CD14-positive monocyte (primary cell): ENCODE measurements around the gene MARCHF4. TPM values are rescaled to one million over a fixed set of nuclear protein-coding genes. Genes with fewer than 3 reads are reported as not detected.

ENCODE experiments used
- DNase-seq, 3 donors: peaks; one replicate each; pipeline ENCODE4 v3.0.0-alpha.2; 2011 to 2022
- H2AFZ ChIP-seq: 2 replicates; pipeline ENCODE4 v1.6.0; 2012; ENCODE audit warnings: mild to moderate bottlenecking, low read depth, low read length, inconsistent platforms; ENCODE audit not compliant: insufficient read depth, poor library complexity, severe bottlenecking
- H3K27ac ChIP-seq, 2 donors: 1 replicate in 1 of 2; 2 replicates in 1 of 2; pipeline ENCODE4 v1.5.1; 2012 to 2013; ENCODE audit warnings: low read length in 2 of 2, control low read depth in 1 of 2, inconsistent platforms in 1 of 2, low read depth in 1 of 2, mild to moderate bottlenecking in 1 of 2
- H3K27me3 ChIP-seq, 2 donors: one replicate each; pipeline versions ENCODE4 v1.6.0 to v1.6.1; 2011 to 2013; ENCODE audit warnings: low read length in 2 of 2; ENCODE audit not compliant: control insufficient read depth in 2 of 2, insufficient read depth in 2 of 2
- H3K36me3 ChIP-seq, 2 donors: replicated peaks in 1 of 2; 1 replicate in 1 of 2; 2 replicates in 1 of 2; pipeline versions ENCODE4 v1.5.1 to v1.6.1; 2012 to 2013; ENCODE audit warnings: low read length in 2 of 2, control low read depth in 1 of 2, inconsistent platforms in 1 of 2, mild to moderate bottlenecking in 1 of 2; ENCODE audit not compliant: insufficient read depth in 2 of 2, control insufficient read depth in 1 of 2
- H3K4me1 ChIP-seq, 2 donors: 1 replicate in 1 of 2; 2 replicates in 1 of 2; pipeline versions ENCODE4 v1.5.1 to v1.6.1; 2012 to 2013; ENCODE audit warnings: low read length in 2 of 2, control low read depth in 1 of 2, inconsistent platforms in 1 of 2, mild to moderate bottlenecking in 1 of 2, moderate library complexity in 1 of 2; ENCODE audit not compliant: insufficient read depth in 2 of 2, control insufficient read depth in 1 of 2
- H3K4me2 ChIP-seq: replicated peaks from 2 replicates; pipeline ENCODE3; 2012; ENCODE audit warnings: low read length, moderate library complexity, mild to moderate bottlenecking; ENCODE audit not compliant: poor library complexity, severe bottlenecking; ENCODE audit errors: extremely low read depth
- H3K4me3 ChIP-seq, 3 experiments: fragments of 200-600 bp in 1 of 3; sonication (generic) in 1 of 3; replicated peaks in 1 of 3; 1 replicate in 2 of 3; 2 replicates in 1 of 3; pipeline ENCODE4 v1.5.1; 2011 to 2013; ENCODE audit warnings: low read length in 3 of 3, mild to moderate bottlenecking in 3 of 3, control low read depth in 2 of 3, low read depth in 2 of 3, inconsistent platforms in 1 of 3, moderate library complexity in 1 of 3
- H3K79me2 ChIP-seq: 2 replicates; pipeline ENCODE4 v1.6.0; 2012; ENCODE audit warnings: mild to moderate bottlenecking, control low read depth, inconsistent platforms, low read length, moderate library complexity; ENCODE audit not compliant: insufficient read depth
- H3K9ac ChIP-seq: 2 replicates; pipeline ENCODE4 v1.6.0; 2017; ENCODE audit warnings: low read length, mild to moderate bottlenecking; ENCODE audit not compliant: insufficient read depth, poor library complexity, severe bottlenecking
- H3K9me3 ChIP-seq, 2 donors: replicated peaks in 1 of 2; 1 replicate in 1 of 2; 2 replicates in 1 of 2; pipeline versions ENCODE4 v1.5.1 to v1.6.1; 2012 to 2013; ENCODE audit warnings: low read length in 2 of 2, control low read depth in 1 of 2; ENCODE audit not compliant: control insufficient read depth in 1 of 2, insufficient read depth in 1 of 2
- H4K20me1 ChIP-seq: 2 replicates; pipeline ENCODE4 v1.6.0; 2012; ENCODE audit warnings: mild to moderate bottlenecking, low read length, control low read depth, moderate library complexity; ENCODE audit not compliant: insufficient read depth
- H3K27ac Mint-ChIP-seq, 7 donors: one replicate each; pipeline ENCODE4 v1.8.0; 2020; ENCODE audit warnings: mild to moderate bottlenecking in 7 of 7, mixed read lengths in 7 of 7, moderate library complexity in 6 of 7, inconsistent platforms in 2 of 7
- H3K27me3 Mint-ChIP-seq, 3 donors: one replicate each; pipeline ENCODE4 v1.8.0; 2021 to 2022; ENCODE audit warnings: low read depth in 3 of 3, mild to moderate bottlenecking in 3 of 3, mixed read lengths in 3 of 3, moderate library complexity in 3 of 3, inconsistent platforms in 1 of 3
- H3K36me3 Mint-ChIP-seq, 2 donors: one replicate each; pipeline ENCODE4 v1.8.0; 2020; ENCODE audit warnings: mixed read lengths in 2 of 2, inconsistent platforms in 1 of 2, mild to moderate bottlenecking in 1 of 2
- H3K4me1 Mint-ChIP-seq: one replicate; pipeline ENCODE4 v1.8.0; 2020; ENCODE audit warnings: mild to moderate bottlenecking, mixed read lengths
- H3K4me3 Mint-ChIP-seq, 2 donors: one replicate each; pipeline ENCODE4 v1.8.0; 2020; ENCODE audit warnings: mild to moderate bottlenecking in 2 of 2, mixed read lengths in 2 of 2, moderate library complexity in 1 of 2
- H3K9me3 Mint-ChIP-seq, 7 donors: one replicate each; pipeline ENCODE4 v1.8.0; 2020 to 2022; ENCODE audit warnings: mixed read lengths in 7 of 7, mild to moderate bottlenecking in 6 of 7, moderate library complexity in 6 of 7, inconsistent platforms in 2 of 7
- WGBS: methylation state at CpG from one replicate; pipeline ENCODE4 v1.1.5; 2013; ENCODE audit warnings: missing lambda C conversion rate; ENCODE audit not compliant: insufficient coverage; 5-methylcytosine and 5-hydroxymethylcytosine counted together
- intact Hi-C, 2 donors: fragments of 100-400 bp; cut with micrococcal nuclease; formaldehyde crosslinking; loops; one replicate each; pipeline versions ENCODE4 v1.15.0 to v1.15.1; 2023
- polyA plus RNA-seq, 3 donors: library from polyadenylated mRNA; depleted of rRNA in 1 of 3; unstranded in 2 of 3; stranded (reverse) in 1 of 3; fragments of 300-500 nt in 2 of 3; fragments of >200 nt in 1 of 3; fragmentation: Illumina TruSeq in 2 of 3; gene quantifications; 1 replicate in 2 of 3; 2 replicates in 1 of 3; pipeline ENCODE4 v1.2.3, GENCODE V29; 2012 to 2021
- TF ChIP-seq, protein P1 (sequence below): fragments of 200-600 bp; IDR thresholded peaks from one replicate; pipeline ENCODE4 v1.8.0; 2022; ENCODE audit warnings: antibody characterized with exemption, mild to moderate bottlenecking

Gene MARCHF4
- polyA plus RNA-seq, 3 donors: not detected

DNA sequence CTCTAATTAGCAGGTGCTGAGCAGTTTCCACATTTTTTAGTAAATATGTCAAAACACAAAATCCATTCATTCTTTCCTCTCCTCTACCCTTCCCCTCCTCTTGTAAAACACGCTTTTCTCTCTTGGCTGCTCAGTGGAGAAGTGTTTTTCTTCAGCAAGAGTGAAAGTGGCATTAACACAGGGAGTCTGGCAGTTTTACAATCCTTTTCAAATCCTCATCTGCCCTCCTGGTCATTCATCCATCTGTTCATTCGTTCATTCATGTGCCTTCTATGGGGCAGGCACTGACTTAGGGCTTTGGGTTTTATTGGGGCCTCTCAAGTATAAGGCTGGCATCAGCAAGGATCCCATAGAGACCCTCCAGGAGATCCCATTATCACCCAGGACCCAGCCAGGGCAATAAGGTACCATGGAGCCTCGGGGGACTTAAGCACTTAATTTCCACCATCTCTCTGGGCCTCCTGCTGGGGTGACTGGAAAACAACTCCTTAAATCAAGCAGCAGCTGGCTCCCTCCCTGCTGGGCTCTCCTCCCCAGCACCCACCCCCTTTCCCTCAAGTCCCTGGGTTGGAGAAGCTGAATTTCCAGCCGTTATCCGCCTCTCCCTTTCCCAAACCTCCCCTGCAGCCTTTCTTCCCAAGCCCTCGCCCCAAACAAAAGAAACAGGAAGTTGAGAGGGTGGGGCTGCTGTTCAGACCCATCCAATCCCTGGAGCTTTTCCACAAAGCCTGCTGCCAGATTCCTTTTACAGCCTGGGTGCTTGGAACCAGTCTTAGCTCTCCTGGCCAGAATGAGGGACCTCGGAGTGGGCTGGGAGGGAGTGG, 32.6 kb downstream of the MARCHF4 start:
- no peak for DNase-seq
- Mint-ChIP-seq H3K9me3 (no peaks in the 10 kb centered on the region), H3K27me3 (peaks cover 0 to 5% (median 3%) of the 10 kb centered on the region in 3 donors), H3K4me1 (no peaks in the 10 kb centered on the region), H3K27ac (peak overlapping the region in 1 of 7 donors; percentile 10), H3K36me3 (no peaks in the 10 kb centered on the region), H3K4me3 (no peak overlapping the region)
- no peak overlapping the region for H3K9ac ChIP-seq
- H4K20me1 ChIP-seq: no peaks in the 10 kb centered on the region
- no peaks in the 10 kb centered on the region for H3K27me3 ChIP-seq
- no peak overlapping the region for H3K4me2 ChIP-seq
- TF ChIP-seq, protein P1, sequence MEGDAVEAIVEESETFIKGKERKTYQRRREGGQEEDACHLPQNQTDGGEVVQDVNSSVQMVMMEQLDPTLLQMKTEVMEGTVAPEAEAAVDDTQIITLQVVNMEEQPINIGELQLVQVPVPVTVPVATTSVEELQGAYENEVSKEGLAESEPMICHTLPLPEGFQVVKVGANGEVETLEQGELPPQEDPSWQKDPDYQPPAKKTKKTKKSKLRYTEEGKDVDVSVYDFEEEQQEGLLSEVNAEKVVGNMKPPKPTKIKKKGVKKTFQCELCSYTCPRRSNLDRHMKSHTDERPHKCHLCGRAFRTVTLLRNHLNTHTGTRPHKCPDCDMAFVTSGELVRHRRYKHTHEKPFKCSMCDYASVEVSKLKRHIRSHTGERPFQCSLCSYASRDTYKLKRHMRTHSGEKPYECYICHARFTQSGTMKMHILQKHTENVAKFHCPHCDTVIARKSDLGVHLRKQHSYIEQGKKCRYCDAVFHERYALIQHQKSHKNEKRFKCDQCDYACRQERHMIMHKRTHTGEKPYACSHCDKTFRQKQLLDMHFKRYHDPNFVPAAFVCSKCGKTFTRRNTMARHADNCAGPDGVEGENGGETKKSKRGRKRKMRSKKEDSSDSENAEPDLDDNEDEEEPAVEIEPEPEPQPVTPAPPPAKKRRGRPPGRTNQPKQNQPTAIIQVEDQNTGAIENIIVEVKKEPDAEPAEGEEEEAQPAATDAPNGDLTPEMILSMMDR: no peak
- H3K79me2 ChIP-seq: no peaks in the 10 kb centered on the region
- H3K4me1 ChIP-seq: no peaks in the 10 kb centered on the region
- no peaks in the 10 kb centered on the region for H3K36me3 ChIP-seq
- H3K27ac ChIP-seq: no peak overlapping the region
- WGBS: 92% methylated on average over 2 of the region's 7 CpGs
- no peak overlapping the region for H2AFZ ChIP-seq
- H3K4me3 ChIP-seq: no peak overlapping the region
- no peaks in the 10 kb centered on the region for H3K9me3 ChIP-seq
- intact Hi-C loops: no loop called here

DNA sequence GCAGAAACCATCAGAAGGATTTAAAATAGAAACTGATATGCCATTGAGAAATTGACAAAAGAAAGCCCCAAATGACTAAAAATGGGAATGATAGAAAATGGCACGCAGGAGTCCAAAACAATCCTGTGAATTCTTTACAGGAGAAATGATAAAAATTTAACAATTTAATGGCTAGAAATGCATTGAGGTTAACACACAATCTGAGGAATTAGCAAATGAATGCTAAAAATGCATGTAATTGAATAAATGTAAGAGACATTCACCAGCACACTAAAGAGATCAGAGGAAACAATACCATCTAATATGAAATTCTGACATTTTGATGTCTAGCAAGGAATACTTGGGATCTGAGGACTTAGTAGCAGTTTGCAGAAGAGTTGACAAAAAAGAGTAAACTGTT, 37.0 kb downstream of the MARCHF4 start:
- Histone ChIP-seq H3K9me3 (no peaks in the 10 kb centered on the region), H3K36me3 (no peaks in the 10 kb centered on the region), H4K20me1 (no peaks in the 10 kb centered on the region), H2AFZ (no peak overlapping the region), H3K4me2 (no peak overlapping the region), H3K79me2 (no peaks in the 10 kb centered on the region), H3K4me3 (no peak overlapping the region), H3K4me1 (no peaks in the 10 kb centered on the region), H3K9ac (no peak overlapping the region), H3K27me3 (no peaks in the 10 kb centered on the region), H3K27ac (no peak overlapping the region)
- Mint-ChIP-seq H3K4me3 (no peak overlapping the region), H3K36me3 (no peaks in the 10 kb centered on the region), H3K27ac (no peak overlapping the region), H3K27me3 (peaks cover 0 to 5% (median 1%) of the 10 kb centered on the region in 3 donors), H3K9me3 (peaks cover 0 to 4% (median 0%) of the 10 kb centered on the region in 7 donors), H3K4me1 (no peaks in the 10 kb centered on the region)
- intact Hi-C loops: no loop called here
- TF ChIP-seq, protein P1: no peak
- no peak for DNase-seq
- WGBS: no CpG with 5 or more reads among the region's 1 CpG
